ENCODE results near the gene GNS. TPM values are rescaled to one million over a fixed set of nuclear protein-coding genes. Genes with fewer than 3 reads are reported as not detected.

Gene GNS
- polyA plus RNA-seq, 1 donor from 2014 or later: 39.0 TPM

DNA sequence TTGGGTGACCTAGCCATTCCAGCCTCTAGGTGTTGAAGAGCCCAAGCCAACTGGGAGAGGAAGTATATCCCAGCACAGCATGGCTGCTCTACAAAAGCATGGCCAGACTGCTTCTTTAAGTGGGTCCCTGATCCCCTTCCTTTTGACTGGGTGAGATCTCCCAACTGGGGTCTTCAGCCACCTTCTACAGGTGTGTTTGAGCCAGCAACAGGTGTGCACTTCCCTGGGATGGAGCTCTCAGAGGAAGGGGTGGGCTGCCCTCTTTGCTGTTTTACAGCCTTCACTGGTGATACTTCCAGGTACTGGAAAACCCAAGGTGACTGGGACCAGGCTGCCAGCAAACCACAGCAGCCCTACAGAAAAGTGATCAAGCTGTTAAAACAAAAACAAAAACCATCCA lies 14.2 kb upstream of the GNS start:
- H3K9me2 ChIP-seq (ENCODE audit: insufficient read depth, low read length): no peaks in the 10 kb centered on the region
- H3K9me3 ChIP-seq (ENCODE audit: low read length): peaks cover 6% of the 10 kb centered on the region
- H3K9ac ChIP-seq (ENCODE audit: low read length): no peak overlapping the region
- H3K36me3 ChIP-seq (ENCODE audit: insufficient read depth, low read length): no peaks in the 10 kb centered on the region
- no peak for TF ChIP-seq SMC3 (conservative IDR thresholded peaks at IDR 0.05; ENCODE audit: poor library complexity)
- TF ChIP-seq EZH2 (IDR thresholded peaks at IDR 0.05; ENCODE audit: borderline replicate concordance, insufficient read depth, low read length, poor library complexity, severe bottlenecking): no peak
- TF ChIP-seq TAF1 (IDR thresholded peaks at IDR 0.05; ENCODE audit: low read depth): no peak
- TF ChIP-seq POLR2AphosphoS5 (IDR thresholded peaks at IDR 0.05): no peak
- no peak for TF ChIP-seq RAD21 (conservative IDR thresholded peaks at IDR 0.05)
- TF ChIP-seq, protein P1, sequence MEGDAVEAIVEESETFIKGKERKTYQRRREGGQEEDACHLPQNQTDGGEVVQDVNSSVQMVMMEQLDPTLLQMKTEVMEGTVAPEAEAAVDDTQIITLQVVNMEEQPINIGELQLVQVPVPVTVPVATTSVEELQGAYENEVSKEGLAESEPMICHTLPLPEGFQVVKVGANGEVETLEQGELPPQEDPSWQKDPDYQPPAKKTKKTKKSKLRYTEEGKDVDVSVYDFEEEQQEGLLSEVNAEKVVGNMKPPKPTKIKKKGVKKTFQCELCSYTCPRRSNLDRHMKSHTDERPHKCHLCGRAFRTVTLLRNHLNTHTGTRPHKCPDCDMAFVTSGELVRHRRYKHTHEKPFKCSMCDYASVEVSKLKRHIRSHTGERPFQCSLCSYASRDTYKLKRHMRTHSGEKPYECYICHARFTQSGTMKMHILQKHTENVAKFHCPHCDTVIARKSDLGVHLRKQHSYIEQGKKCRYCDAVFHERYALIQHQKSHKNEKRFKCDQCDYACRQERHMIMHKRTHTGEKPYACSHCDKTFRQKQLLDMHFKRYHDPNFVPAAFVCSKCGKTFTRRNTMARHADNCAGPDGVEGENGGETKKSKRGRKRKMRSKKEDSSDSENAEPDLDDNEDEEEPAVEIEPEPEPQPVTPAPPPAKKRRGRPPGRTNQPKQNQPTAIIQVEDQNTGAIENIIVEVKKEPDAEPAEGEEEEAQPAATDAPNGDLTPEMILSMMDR (IDR thresholded peaks at IDR 0.05; ENCODE audit: poor library complexity, severe bottlenecking): no peak
- TF ChIP-seq, protein P2, sequence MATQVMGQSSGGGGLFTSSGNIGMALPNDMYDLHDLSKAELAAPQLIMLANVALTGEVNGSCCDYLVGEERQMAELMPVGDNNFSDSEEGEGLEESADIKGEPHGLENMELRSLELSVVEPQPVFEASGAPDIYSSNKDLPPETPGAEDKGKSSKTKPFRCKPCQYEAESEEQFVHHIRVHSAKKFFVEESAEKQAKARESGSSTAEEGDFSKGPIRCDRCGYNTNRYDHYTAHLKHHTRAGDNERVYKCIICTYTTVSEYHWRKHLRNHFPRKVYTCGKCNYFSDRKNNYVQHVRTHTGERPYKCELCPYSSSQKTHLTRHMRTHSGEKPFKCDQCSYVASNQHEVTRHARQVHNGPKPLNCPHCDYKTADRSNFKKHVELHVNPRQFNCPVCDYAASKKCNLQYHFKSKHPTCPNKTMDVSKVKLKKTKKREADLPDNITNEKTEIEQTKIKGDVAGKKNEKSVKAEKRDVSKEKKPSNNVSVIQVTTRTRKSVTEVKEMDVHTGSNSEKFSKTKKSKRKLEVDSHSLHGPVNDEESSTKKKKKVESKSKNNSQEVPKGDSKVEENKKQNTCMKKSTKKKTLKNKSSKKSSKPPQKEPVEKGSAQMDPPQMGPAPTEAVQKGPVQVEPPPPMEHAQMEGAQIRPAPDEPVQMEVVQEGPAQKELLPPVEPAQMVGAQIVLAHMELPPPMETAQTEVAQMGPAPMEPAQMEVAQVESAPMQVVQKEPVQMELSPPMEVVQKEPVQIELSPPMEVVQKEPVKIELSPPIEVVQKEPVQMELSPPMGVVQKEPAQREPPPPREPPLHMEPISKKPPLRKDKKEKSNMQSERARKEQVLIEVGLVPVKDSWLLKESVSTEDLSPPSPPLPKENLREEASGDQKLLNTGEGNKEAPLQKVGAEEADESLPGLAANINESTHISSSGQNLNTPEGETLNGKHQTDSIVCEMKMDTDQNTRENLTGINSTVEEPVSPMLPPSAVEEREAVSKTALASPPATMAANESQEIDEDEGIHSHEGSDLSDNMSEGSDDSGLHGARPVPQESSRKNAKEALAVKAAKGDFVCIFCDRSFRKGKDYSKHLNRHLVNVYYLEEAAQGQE (IDR thresholded peaks at IDR 0.05; ENCODE audit: borderline replicate concordance): no peak
- TF ChIP-seq MXI1 (conservative IDR thresholded peaks at IDR 0.05; ENCODE audit: poor library complexity, severe bottlenecking): no peak
- TF ChIP-seq EP300 (conservative IDR thresholded peaks at IDR 0.05; ENCODE audit: poor library complexity, severe bottlenecking): no peak
- H3K79me2 ChIP-seq (replicated peaks; ENCODE audit: insufficient read depth, low read length): no peaks in the 10 kb centered on the region
- no peak overlapping the region for H3K27ac ChIP-seq (ENCODE audit: low read length)
- H3F3A ChIP-seq (ENCODE audit: insufficient read depth, low read length, poor library complexity, severe bottlenecking): no peaks in the 10 kb centered on the region
- no peaks in the 10 kb centered on the region for H3K27me3 ChIP-seq (ENCODE audit: insufficient read depth, low read depth, low read length)
- H2AFZ ChIP-seq (ENCODE audit: low read depth, low read length): no peak overlapping the region
- no peak overlapping the region for H3K4me2 ChIP-seq (ENCODE audit: low read length)
- no peak overlapping the region for H3K4me3 ChIP-seq (ENCODE audit: low read length)
- no peaks in the 10 kb centered on the region for H4K20me1 ChIP-seq (ENCODE audit: insufficient read depth)

DNA sequence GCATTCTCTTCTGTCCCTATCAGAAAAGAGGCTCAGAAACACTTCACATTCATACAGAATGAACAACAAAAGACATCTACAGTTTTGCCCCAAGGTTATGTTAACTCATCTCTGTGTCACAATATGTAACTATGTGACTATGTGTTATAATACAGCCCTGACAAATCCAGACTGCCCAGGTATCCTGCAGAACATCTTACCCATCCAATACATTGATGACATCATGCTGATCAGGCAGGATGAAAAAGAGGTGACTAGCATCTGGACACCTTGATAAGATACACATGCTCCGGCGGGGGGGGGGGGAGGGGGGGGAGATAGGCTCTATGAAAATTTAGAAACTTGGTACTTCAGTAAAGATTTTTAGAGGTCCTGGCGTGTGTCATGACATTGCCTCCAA lies 8.3 kb upstream of the GNS start:
- H3K27me3 ChIP-seq (ENCODE audit: insufficient read depth, low read depth, low read length): no peaks in the 10 kb centered on the region
- H3K4me2 ChIP-seq (ENCODE audit: low read length): no peak overlapping the region
- H3K9me2 ChIP-seq (ENCODE audit: insufficient read depth, low read length): no peaks in the 10 kb centered on the region
- no peaks in the 10 kb centered on the region for H3F3A ChIP-seq (ENCODE audit: insufficient read depth, low read length, poor library complexity, severe bottlenecking)
- no peak overlapping the region for H3K27ac ChIP-seq (ENCODE audit: low read length)
- no peaks in the 10 kb centered on the region for H4K20me1 ChIP-seq (ENCODE audit: insufficient read depth)
- H3K36me3 ChIP-seq (ENCODE audit: insufficient read depth, low read length): no peaks in the 10 kb centered on the region
- no peak overlapping the region for H2AFZ ChIP-seq (ENCODE audit: low read depth, low read length)
- H3K9me3 ChIP-seq (ENCODE audit: low read length): no peaks in the 10 kb centered on the region
- no peak overlapping the region for H3K4me3 ChIP-seq (ENCODE audit: low read length)
- no peak overlapping the region for H3K9ac ChIP-seq (ENCODE audit: low read length)
- H3K79me2 ChIP-seq (replicated peaks; ENCODE audit: insufficient read depth, low read length): no peaks in the 10 kb centered on the region
- TF ChIP-seq SMC3 (conservative IDR thresholded peaks at IDR 0.05; ENCODE audit: poor library complexity) (no peak), TAF1 (IDR thresholded peaks at IDR 0.05; ENCODE audit: low read depth) (no peak), EP300 (conservative IDR thresholded peaks at IDR 0.05; ENCODE audit: poor library complexity, severe bottlenecking) (no peak), POLR2AphosphoS5 (IDR thresholded peaks at IDR 0.05) (no peak), MXI1 (conservative IDR thresholded peaks at IDR 0.05; ENCODE audit: poor library complexity, severe bottlenecking) (no peak), EZH2 (IDR thresholded peaks at IDR 0.05; ENCODE audit: borderline replicate concordance, insufficient read depth, low read length, poor library complexity, severe bottlenecking) (no peak), RAD21 (conservative IDR thresholded peaks at IDR 0.05) (no peak)
- TF ChIP-seq, protein P2 (IDR thresholded peaks at IDR 0.05; ENCODE audit: borderline replicate concordance): no peak
- TF ChIP-seq, protein P1 (IDR thresholded peaks at IDR 0.05; ENCODE audit: poor library complexity, severe bottlenecking): no peak
